ENCODE measurements around the gene ARMH4.

Gene ARMH4

GRCh38 chr14:58100735-58101368 lies 51.2 kb downstream of the ARMH4 start:
- DNase-seq (ENCODE audit: low read depth) = no peak

DNA sequence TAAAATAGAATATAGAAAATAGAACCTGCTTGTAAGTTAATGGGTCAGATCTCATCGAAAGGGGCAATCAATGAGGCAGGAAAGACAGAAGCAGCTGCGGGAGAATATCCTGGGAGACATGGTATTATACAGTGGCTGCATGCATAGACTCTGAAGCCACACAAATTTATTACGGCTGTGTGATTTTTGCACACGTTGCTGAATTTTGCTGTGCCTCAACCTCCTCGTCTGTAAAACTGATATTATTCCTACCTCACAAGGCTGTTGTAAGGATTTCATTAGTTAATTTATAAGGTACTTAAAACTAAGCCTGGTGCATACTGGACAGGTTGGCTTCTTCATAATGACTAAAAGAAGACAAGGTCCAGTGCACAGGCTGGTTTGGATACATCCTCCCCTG lies 52.3 kb downstream of the ARMH4 start:
- no peak for DNase-seq (ENCODE audit: low read depth)

DNA sequence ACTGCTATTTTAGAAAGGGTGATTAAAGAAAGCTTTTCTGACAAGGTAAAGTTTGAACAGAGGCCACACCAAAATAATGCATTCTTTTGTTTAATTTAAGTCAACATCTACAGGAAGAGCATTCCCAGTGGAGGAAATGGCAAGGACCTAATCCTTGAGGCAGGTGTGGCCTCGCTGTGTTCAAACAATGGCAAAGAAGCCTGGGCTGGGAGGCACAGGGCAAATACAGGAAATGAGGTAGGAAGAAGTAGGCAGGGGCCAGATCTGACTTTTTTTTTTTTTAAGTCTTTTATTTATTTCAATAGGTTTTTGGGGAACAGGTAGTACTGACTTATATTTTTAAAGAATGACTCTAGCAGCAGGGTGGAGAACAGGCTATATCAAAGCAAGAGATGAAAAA lies 53.5 kb downstream of the ARMH4 start:
- no peak for DNase-seq (ENCODE audit: low read depth)

GRCh38 chr14:58096731-58097130 lies 55.3 kb downstream of the ARMH4 start:
- no peak for DNase-seq (ENCODE audit: low read depth)

GRCh38 chr14:58091883-58092630 lies 60.0 kb downstream of the ARMH4 start:
- DNase-seq (ENCODE audit: low read depth) = no peak

DNA sequence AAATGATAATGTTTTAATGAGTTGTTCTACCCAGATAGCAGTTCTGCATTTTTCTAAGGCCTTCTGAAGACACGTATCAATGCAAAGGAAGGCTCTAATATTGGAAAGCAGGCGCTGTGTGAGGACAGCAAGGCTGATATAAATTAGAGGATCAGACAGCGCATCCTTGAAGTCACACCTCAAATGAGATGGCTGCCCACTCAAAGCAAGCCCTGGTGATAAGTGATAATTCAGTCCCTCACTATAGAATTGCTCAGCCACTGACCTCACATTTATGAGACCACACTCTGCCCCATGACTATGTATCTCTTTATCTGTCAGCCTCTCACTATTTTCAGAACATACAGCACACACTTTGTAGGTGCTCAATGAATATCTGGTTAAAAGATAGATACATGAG lies 62.4 kb downstream of the ARMH4 start:
- DNase-seq (ENCODE audit: low read depth) = no peak

GRCh38 chr14:58088961-58089360 lies 63.1 kb downstream of the ARMH4 start:
- no peak for DNase-seq (ENCODE audit: low read depth)

- no peak for DNase-seq (ENCODE audit: low read depth)
Observed at GRCh38 chr14:58085877-58086276, 66.1 kb downstream of the ARMH4 start.

DNA sequence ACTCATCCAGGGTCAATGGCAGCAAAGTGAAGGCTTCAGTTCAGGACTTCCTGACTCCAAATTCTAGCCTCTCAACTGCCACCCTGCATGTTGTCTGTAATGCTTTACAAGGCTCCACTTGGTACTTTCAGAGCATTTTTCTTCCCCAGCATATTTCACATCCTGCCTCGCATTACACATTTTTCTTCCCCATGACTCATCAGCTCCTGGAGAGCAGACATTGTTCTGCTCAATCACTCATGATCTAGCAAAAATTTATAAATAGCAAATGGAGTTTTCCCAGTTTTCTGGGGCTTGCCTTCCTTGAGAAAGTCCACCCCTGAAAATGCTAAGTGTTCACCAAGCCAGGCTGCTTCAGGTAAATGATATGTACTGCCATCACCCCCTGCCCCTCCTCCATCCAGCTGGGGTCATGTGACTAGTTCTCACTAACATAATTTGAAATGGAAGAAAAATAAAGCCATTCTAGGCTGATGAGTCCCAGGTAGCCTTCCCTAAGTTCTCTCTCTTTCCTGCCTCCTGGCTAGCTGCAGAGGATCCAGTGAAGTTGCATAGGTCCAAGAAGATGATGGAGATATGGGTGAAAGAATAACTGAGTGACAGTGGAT lies 69.4 kb downstream of the ARMH4 start:
- no peak for DNase-seq (ENCODE audit: low read depth)

DNA sequence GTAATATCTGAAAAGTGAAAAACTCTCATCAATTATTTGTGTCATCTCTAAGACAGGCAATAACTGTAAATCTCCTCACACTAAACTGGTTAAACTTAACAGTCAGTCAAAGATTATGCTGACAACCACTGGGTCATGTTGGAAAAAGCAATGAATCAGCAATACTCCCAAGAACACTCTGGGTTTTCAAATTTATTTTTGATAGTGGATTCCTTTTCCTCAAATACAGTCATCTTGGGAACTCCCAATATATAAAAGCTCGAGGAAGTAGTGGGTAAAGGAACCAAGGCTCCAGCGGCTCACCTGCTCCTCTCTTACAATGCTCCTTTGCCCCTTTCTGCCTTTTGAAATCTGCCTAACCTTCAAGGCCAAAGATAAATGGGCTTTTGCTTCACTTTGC lies 70.0 kb downstream of the ARMH4 start:
- no peak for DNase-seq (ENCODE audit: low read depth)

DNA sequence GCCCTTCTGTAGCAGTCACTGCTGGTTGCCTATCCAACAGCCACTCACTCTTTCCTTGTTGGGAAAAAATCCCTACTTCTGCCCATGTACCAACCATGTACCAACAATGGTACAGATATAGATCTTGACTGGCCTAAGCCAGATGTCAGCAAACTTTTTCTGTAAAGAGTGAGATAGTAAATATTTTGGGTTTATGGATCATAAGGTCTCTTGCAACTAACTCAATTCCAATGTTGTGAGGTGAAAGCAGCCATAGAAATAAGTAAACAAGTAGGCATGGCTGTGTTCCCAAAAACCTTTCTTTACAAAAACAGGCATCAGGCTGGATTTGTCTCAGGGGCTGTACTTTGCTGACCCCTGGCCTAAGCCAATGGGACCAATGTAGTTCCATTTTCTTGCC lies 73.5 kb downstream of the ARMH4 start:
- DNase-seq (ENCODE audit: low read depth) = no peak

- DNase-seq (ENCODE audit: low read depth) = no peak
Observed at GRCh38 chr14:58078068-58078467, 73.9 kb downstream of the ARMH4 start.

DNA sequence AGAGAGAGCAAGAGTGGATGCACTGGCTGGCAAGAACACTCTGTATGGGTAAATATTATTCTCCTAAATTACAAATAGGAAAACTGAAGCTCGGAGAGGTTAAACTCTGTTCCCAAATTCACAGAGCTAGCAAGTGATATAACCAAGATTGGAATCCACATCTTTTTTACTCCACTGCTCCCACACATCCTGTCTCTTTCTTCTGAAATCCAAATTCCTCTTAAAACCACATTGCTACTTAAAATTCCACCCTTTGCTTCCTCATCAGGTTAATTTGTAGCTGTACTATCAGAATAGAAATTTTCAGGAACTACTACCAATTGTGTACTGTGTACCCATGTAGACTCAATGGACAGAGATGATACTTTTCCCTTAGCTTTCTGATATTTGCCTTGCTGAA lies 74.4 kb downstream of the ARMH4 start:
- DNase-seq (ENCODE audit: low read depth) = no peak

- DNase-seq (ENCODE audit: low read depth) = no peak
Observed at GRCh38 chr14:58073516-58073915, 78.5 kb downstream of the ARMH4 start.

DNA sequence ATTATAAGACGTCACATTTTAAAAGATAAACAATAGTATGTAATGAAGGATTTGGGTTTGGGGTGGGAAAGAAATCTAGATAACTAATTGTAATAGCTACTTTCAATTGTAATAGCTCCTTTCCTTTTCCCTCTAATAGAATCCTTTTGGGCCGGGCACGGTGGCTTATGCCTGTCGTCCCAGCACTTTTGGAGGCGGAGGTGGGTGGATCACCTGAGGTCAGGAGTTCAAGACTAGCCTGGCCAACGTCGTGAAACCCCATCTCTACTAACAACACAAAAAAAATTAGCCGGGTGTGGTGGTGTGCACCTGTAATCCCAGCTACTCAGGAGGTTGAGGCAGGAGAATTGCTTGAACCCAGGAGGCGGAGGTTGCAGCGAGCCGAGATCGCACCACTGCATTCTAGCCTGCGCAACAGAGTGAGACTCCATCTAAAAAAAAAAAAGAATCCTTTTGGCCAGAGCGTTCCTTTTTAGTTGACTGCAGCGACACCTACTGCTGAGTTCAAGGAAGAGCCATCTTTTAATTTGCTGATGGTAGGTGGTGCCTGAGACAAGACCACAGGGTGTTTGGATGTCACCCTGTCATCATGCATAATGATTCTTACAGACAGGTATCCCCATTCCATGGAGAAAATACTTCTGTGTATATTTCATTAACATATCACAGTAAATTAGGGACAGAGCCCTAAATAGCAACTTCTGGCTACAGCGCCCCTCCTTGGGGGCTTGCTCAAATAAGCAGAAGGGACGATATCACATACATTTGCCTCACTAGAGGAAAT lies 79.5 kb downstream of the ARMH4 start:
- no peak for DNase-seq (ENCODE audit: low read depth)

DNA sequence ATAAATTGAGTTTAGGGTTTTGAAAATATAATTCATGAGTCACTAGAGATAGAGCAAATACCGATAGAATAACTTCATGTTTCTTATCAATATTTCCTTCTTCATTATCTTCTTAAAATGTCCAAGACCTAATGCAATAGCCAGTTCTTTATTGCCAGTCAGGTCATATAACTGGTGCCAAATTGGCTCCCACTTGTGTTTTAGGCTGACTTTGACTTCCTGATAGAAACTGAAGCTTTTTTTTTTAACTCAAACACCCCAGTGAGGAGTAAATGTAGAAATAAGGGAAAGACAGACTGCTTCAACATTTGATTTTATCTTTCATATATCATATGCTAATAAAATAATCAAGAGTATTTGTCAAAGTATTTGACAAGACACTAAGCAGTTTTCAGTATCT lies 80.7 kb downstream of the ARMH4 start:
- DNase-seq (ENCODE audit: low read depth) = no peak

- no peak for DNase-seq (ENCODE audit: low read depth)
Observed at GRCh38 chr14:58068306-58068705, 83.7 kb downstream of the ARMH4 start.

- no peak for DNase-seq (ENCODE audit: low read depth)
Observed at GRCh38 chr14:58066115-58066514, 85.9 kb downstream of the ARMH4 start.

DNA sequence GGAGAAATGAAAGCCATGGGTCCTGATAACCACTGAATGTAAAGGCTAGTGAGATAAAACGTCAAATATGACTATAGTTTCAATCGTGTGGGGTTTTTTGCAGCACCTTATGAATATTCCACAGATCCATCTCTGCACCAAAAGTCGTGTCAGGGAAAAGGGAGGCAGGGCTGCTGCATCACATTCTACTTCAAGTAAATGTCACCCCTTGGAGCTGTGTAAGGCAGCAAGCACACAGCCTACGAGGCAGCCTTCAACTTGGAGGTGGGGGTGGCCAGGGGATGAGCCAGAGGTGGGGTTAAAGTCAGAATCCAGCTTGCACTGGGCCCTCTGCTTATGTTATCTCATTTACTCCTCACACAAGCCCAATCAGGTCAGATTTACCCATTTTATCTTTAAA lies 90.4 kb downstream of the ARMH4 start:
- DNase-seq (ENCODE audit: low read depth) = no peak

GRCh38 chr14:58060898-58061297 lies 91.1 kb downstream of the ARMH4 start:
- no peak for DNase-seq (ENCODE audit: low read depth)

DNA sequence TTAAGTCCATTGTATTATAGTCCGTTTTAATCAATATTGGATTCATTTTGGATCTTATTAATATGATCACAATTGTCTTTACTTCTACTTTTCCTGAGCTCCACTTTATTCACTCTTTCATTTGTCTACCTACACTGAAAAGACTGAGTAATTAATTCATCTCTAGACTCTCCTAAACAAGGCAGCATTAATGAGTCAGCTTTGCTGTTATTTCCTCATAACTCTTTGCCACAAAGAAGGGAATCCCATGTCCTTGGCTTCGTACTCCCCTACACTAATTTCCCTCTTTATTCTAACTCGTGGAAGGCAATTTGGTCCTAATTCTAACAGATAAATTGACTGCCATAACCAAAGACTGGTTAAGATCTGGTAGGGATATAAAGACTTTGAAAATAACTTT lies 91.9 kb downstream of the ARMH4 start:
- DNase-seq (ENCODE audit: low read depth) = no peak

DNA sequence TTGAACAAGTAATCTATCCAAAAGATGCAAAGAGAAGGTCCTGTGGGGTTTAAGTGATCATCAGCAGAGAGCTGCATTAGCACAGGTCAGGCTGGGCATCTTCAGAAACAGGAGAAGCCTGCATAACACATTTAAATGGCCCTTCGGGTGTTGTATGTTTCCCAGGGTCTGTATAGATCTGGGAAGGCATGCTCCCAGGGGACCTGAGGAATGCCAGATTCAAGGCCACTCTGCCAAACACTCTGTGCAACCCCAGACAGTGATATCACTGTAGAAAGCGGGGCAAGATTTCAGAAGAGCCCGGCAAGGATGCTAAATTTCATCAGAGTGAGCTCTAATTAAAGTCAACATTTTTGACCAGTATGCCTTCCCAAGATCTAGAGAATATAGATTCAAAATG lies 92.9 kb downstream of the ARMH4 start:
- no peak for DNase-seq (ENCODE audit: low read depth)

DNA sequence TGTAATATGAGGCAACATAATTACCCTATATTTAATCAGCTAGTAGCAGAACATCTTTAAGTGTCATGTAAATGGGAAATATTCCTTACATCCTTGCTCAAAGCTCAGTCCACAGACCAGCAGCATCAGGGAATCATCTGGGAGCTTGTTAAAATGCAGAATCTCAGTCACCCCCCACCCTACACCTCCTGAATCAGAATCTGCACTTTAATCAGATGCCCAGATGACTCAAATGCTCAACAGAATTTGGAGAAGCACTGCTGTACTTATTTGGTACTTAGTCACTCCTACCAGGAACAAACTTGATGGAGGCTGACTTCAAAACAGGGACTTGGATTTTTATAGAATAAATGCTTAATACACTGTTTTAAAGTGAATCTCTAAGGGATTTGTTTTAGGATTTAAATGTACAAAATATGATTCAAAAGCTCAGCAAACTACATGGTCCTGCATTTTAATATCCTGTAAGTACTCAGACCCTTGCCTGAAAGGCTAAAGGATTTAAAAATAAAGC lies 96.5 kb downstream of the ARMH4 start:
- no peak for DNase-seq (ENCODE audit: low read depth)

All from activated T-helper 1 cell treated with Interleukin-2 at 50 U/mL for 16 hours (primary cell).